GM12878 (cell line): ENCODE data around the gene RFX7.

Experiments
- CTCF ChIP-seq, 3 experiments: IDR thresholded peaks in 2 of 3; conservative IDR thresholded peaks in 1 of 3; 2 replicates each; pipeline ENCODE4 v1.5.1; 2011; ENCODE audit warnings: low read depth in 3 of 3, low read length in 3 of 3, mild to moderate bottlenecking in 3 of 3, control low read depth in 2 of 3, moderate library complexity in 2 of 3, inconsistent platforms in 1 of 3, mixed read lengths in 1 of 3; ENCODE audit not compliant: control insufficient read depth in 2 of 3, insufficient read depth in 1 of 3; ENCODE audit errors: extremely low read depth in 1 of 3
- PML ChIP-seq: IDR thresholded peaks from 2 replicates; pipeline ENCODE4 v1.6.1; 2012; ENCODE audit warnings: low read length, inconsistent platforms
- POLR2AphosphoS5 ChIP-seq: IDR thresholded peaks from 2 replicates; pipeline ENCODE4 v1.6.1; 2011; ENCODE audit warnings: mild to moderate bottlenecking, low read length, inconsistent platforms

GRCh38 chr15:56082263-56082761 is 161.4 kb downstream of the RFX7 start:
- TF ChIP-seq POLR2AphosphoS5 (no peak), PML (no peak), CTCF (IDR thresholded peaks at IDR 0.05 in 2 of 3, conservative IDR thresholded peaks at IDR 0.05 in 1 of 3; ENCODE audit: control insufficient read depth in 2 of 3, extremely low read depth in 1 of 3, insufficient read depth in 1 of 3, low read depth in 3 of 3, low read length in 3 of 3) (no peak)
